Measurements from ENCODE around the gene NFIC. TPM values are rescaled to one million over a fixed set of nuclear protein-coding genes. Genes with fewer than 3 reads are reported as not detected.

The NFIC gene
- total RNA-seq, 1 donor from 2014 or later, result 194 TPM

DNA sequence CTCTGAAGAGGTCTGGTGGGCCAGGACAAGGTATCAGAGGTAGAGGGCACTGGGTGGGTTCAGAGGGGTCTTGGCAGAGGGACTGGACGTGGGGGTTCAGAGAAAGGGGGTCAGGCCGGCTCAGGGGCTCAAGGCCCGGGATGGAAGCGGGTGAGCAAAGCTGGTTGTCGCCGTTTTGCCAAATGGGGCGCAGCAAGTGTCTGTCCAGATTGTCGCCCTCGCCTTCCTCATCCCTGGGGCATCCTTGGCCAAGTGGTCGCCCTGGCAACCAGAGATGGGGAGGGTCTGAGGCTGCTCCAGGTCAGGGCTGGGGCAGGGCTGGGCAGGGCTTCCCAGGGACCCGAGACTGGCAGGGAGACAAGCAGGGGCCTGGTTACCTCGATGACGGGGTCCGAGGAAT, 127.3 kb downstream of the NFIC start:
- Histone ChIP-seq H3K9me3 (no peaks in the 10 kb centered on the region), H3K4me3 (no peak overlapping the region), H3K4me1 (no peaks in the 10 kb centered on the region), H3K36me3 (peaks cover 59 to 65% of the 10 kb centered on the region in 2 donors), H3K27ac (no peak overlapping the region), H3K27me3 (no peaks in the 10 kb centered on the region)
- intact Hi-C loops (cut with DNase I), result no loop called here
- no peak for DNase-seq (ENCODE audit: low spot score in 2 of 2)
- TF ChIP-seq, protein P1, sequence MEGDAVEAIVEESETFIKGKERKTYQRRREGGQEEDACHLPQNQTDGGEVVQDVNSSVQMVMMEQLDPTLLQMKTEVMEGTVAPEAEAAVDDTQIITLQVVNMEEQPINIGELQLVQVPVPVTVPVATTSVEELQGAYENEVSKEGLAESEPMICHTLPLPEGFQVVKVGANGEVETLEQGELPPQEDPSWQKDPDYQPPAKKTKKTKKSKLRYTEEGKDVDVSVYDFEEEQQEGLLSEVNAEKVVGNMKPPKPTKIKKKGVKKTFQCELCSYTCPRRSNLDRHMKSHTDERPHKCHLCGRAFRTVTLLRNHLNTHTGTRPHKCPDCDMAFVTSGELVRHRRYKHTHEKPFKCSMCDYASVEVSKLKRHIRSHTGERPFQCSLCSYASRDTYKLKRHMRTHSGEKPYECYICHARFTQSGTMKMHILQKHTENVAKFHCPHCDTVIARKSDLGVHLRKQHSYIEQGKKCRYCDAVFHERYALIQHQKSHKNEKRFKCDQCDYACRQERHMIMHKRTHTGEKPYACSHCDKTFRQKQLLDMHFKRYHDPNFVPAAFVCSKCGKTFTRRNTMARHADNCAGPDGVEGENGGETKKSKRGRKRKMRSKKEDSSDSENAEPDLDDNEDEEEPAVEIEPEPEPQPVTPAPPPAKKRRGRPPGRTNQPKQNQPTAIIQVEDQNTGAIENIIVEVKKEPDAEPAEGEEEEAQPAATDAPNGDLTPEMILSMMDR (IDR thresholded peaks at IDR 0.05), result no peak

DNA sequence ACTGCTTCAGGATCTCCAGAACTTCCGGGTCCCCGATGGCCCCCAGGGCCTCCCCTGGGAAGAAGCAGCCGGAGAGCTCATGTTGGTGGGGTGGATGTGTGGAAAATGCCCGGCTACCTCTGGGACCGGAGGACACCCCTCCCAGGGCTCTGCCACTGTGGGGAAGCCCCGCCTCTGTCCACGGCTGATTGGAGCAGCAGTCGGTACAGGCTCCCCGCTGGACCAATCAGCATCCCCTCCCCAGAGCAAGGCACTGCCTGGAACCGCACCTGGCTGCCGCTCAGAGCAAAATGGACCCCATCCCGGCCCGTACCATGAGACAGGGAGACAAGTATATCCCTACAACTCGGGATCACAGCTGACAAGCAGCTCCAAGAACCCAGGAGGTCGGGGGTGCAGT, 127.7 kb downstream of the NFIC start:
- Histone ChIP-seq H3K4me1 (peaks cover 0 to under 1% of the 10 kb centered on the region in 2 donors), H3K27me3 (no peaks in the 10 kb centered on the region), H3K36me3 (peaks cover 59 to 65% of the 10 kb centered on the region in 2 donors), H3K4me3 (no peak overlapping the region), H3K9me3 (no peaks in the 10 kb centered on the region), H3K27ac (no peak overlapping the region)
- no peak for DNase-seq (ENCODE audit: low spot score in 2 of 2)
- intact Hi-C loops (cut with DNase I), result no loop called here
- TF ChIP-seq, protein P1 (IDR thresholded peaks at IDR 0.05), result no peak

DNA sequence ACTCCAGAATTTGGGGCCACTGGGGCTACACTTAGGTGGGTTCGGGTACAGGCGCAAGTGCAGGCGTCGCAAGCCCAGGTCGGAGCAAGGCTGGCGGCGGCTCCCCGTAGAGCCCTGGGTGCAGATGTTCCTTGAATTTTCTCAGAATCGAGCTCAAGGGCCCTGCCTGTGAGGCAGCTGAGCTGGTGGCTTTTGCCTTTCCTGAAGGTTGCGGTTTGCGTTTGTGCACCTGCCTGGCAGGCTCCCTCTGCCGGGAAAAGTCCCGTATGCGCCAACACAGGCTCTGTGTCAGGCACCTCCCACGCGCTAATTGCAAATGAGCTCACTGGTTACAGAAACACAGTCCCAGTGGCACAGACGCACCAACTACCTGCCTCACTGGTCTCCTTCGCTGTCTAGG, 128.2 kb downstream of the NFIC start:
- intact Hi-C loops (cut with DNase I), result no loop called here

DNA sequence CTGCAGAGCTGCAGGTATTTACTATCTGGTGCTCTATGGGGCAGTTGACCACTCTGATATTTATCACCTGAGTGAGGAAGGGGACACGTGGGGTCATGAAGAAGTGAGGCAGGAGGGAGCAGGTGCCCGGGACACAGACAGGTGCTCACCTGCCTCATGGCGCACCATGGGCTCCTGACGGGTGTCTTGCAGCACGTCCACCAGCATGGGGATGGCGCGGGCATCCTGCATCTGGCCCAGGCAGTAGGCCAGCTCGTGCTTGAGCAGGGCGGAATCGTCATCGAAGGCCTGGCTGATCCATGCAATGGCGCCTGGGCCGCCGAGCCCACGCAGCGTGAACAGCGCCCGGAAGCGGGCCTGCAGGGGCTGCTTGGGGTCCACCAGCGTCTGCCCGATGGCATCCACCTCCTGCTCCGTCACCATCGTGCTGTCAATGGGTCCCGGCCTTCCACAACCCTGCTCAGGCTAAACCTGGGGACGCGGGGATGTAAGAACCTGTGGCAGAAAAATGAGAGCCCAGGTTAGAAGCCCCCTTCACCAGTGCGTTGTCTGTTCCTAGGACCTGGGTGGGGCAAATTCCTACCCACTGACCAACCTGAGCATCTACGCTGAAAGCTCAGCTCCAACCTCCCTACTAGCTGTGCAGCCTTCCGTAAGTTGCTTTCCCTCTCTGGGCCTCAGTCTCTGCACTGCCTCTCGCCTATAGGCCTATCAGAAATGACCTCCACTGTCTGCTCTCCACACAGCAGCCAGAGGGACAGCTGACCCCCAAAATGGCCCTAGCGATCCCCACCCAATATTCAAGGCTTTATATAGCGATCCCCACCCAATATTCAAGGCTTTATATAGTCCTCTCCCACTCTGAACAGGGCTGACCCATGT, 130.2 kb downstream of the NFIC start:
- Histone ChIP-seq H3K27me3 (no peaks in the 10 kb centered on the region), H3K9me3 (no peaks in the 10 kb centered on the region), H3K36me3 (peaks cover 46 to 51% of the 10 kb centered on the region in 2 donors), H3K4me1 (peaks cover 0 to 13% of the 10 kb centered on the region in 2 donors), H3K27ac (no peak overlapping the region), H3K4me3 (no peak overlapping the region)
- TF ChIP-seq, protein P1 (IDR thresholded peaks at IDR 0.05), result no peak
- intact Hi-C loops (cut with DNase I), result no loop called here
- no peak for DNase-seq (ENCODE audit: low spot score in 2 of 2)

More for the DNA sequence above, 128.2 kb downstream of the NFIC start:
- Histone ChIP-seq H3K4me1 (peaks cover 0 to 5% of the 10 kb centered on the region in 2 donors), H3K27ac (no peak overlapping the region), H3K9me3 (no peaks in the 10 kb centered on the region), H3K27me3 (no peaks in the 10 kb centered on the region), H3K36me3 (peaks cover 59 to 65% of the 10 kb centered on the region in 2 donors), H3K4me3 (no peak overlapping the region)
- no peak for DNase-seq (ENCODE audit: low spot score in 2 of 2)
- TF ChIP-seq, protein P1 (IDR thresholded peaks at IDR 0.05), result no peak

DNA sequence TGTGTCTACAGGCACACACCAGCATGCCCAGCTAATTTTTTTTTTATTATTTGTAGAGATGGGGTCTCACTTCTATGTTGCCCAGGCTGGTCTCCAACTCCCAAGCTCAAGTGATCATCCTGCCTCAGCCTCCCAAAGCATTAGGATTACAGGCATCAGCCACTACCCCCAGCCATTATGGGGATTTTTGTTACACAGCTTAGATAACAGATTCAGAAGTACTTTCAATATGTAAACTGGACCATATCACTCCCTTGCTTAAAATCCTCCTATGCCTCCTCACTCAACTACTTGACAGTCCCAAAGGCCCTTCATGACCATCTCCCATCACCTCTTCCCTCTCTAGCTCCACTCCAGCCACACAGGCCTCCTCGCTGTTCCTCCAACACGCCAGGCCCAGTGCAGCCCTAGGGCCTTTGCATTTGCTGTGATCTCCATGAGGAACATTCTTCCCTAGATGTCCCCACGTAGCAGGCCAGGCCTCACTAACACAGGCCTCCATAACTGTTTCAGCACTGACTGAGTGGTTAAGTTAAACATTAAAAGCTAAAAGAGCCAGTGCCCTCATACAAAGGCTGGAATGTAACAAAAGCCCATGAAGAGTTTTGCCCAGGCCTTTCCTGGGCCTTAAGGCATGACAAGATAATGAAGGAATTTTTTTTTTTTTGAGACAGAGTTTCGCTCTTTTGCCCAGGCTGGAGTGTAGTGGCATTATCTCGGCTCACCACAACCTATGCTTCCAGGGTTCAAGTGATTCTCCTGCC, 131.6 kb downstream of the NFIC start:
- TF ChIP-seq, protein P1 (IDR thresholded peaks at IDR 0.05), result no peak
- no peak overlapping the region for H3K4me3 ChIP-seq
- H3K36me3 ChIP-seq, result peaks cover 33 to 38% of the 10 kb centered on the region in 2 donors
- H3K4me1 ChIP-seq, result peaks cover 0 to 13% of the 10 kb centered on the region in 2 donors
- intact Hi-C loops (cut with DNase I), result no loop called here
- H3K9me3 ChIP-seq, result no peaks in the 10 kb centered on the region
- no peaks in the 10 kb centered on the region for H3K27me3 ChIP-seq
- no peak for DNase-seq (ENCODE audit: low spot score in 2 of 2)
- H3K27ac ChIP-seq, result no peak overlapping the region

Measured in ascending aorta (tissue), 2 donors.